Panc1 (cell line): ENCODE results near the gene MTHFD1L. TPM values are rescaled to one million over a fixed set of nuclear protein-coding genes. Genes with fewer than 3 reads are reported as not detected.

Experiments
- ATAC-seq: fragments of 200-7000 bp; cut with Tn5 transposase; 2 replicates; pipeline ENCODE4 v1.9.1; 2020; ENCODE audit warnings: mild to moderate bottlenecking, moderate library complexity
- BruUV-seq: library from RNA; stranded (reverse); fragments of 400-500 nt; replicated peaks from 2 replicates; lab custom pipeline; 2021; lab: Mats Ljungman, UMichigan
- CTCF ChIA-PET: fragments of 300-600 bp; sonication (Branson Sonifier 250); formaldehyde crosslinking; loops from one replicate; lab custom pipeline; 2022; ENCODE audit warnings: antibody characterized with exemption; lab: Charles Lee
- POLR2A ChIA-PET: fragments of 300-600 bp; sonication (Branson Sonifier 250); formaldehyde crosslinking; loops from one replicate; lab custom pipeline; 2022; ENCODE audit warnings: antibody characterized with exemption; lab: Charles Lee
- DNase-seq: peaks from one replicate; pipeline ENCODE4 v3.0.0-alpha.2; 2010; ENCODE audit warnings: low read depth, low spot score
- H3K27ac ChIP-seq: 2 replicates; pipeline ENCODE4 v1.5.1; 2011; ENCODE audit warnings: mild to moderate bottlenecking, low read length, inconsistent platforms
- H3K27me3 ChIP-seq: fragments of 200-500 bp; sonication (Bioruptor generic); 2 replicates; pipeline ENCODE4 v1.6.0; 2014; ENCODE audit warnings: low read length, inconsistent platforms; ENCODE audit not compliant: control insufficient read depth, insufficient read depth
- H3K36me3 ChIP-seq: fragments of 200-500 bp; sonication (Bioruptor generic); 2 replicates; pipeline ENCODE4 v1.5.1; 2014; ENCODE audit warnings: inconsistent platforms, mild to moderate bottlenecking, low read length, moderate library complexity; ENCODE audit not compliant: control insufficient read depth, insufficient read depth
- H3K4me1 ChIP-seq: 2 replicates; pipeline ENCODE4 v1.5.1; 2011; ENCODE audit warnings: inconsistent platforms, mild to moderate bottlenecking, low read length, moderate library complexity; ENCODE audit not compliant: control insufficient read depth, insufficient read depth
- H3K4me3 ChIP-seq, 2 experiments: 2 replicates each; pipeline ENCODE4 v1.5.1; 2011 to 2012; ENCODE audit warnings: low read depth in 2 of 2, low read length in 2 of 2, mild to moderate bottlenecking in 2 of 2, inconsistent platforms in 1 of 2, moderate library complexity in 1 of 2
- H3K9me3 ChIP-seq: fragments of 200-500 bp; sonication (Bioruptor generic); 2 replicates; pipeline ENCODE4 v1.5.1; 2014; ENCODE audit warnings: low read depth, mild to moderate bottlenecking, inconsistent platforms, low read length, moderate library complexity; ENCODE audit not compliant: control insufficient read depth, insufficient read depth
- CTCF ChIP-seq: fragments of 450-650 bp; IDR thresholded peaks from 2 replicates; pipeline ENCODE4 v1.5.1; 2017; ENCODE audit warnings: mild to moderate bottlenecking
- POLR2AphosphoS5 ChIP-seq: IDR thresholded peaks from 2 replicates; pipeline ENCODE4 v1.6.1; 2012; ENCODE audit warnings: mild to moderate bottlenecking, low read depth, low read length, moderate library complexity
- REST ChIP-seq, 2 experiments: IDR thresholded peaks; 2 replicates each; pipeline ENCODE4 v1.6.1; 2011 to 2012; ENCODE audit warnings: low read depth in 2 of 2, control low read depth in 1 of 2, low read length in 1 of 2, mild to moderate bottlenecking in 1 of 2, moderate library complexity in 1 of 2; ENCODE audit not compliant: insufficient read depth in 1 of 2
- SIN3A ChIP-seq: IDR thresholded peaks from 2 replicates; pipeline ENCODE4 v1.6.1; 2012; ENCODE audit warnings: low read depth, mild to moderate bottlenecking, low read length, moderate library complexity, borderline replicate concordance; ENCODE audit not compliant: insufficient read depth
- TCF7L2 ChIP-seq: IDR thresholded peaks from 2 replicates; pipeline ENCODE4 v1.6.1; 2011; ENCODE audit warnings: mild to moderate bottlenecking, low read depth, low read length, inconsistent platforms
- in situ Hi-C: cut with HindIII; loops from 2 replicates; pipeline ENCODE4 v1.10.0; 2016; ENCODE audit warnings: low sequenced_read_pairs, low pct_unique_long_range_greater_than_20kb
- intact Hi-C: fragments of 100-400 bp; cut with micrococcal nuclease; formaldehyde crosslinking; loops from one replicate; pipeline ENCODE4 v1.10.0; 2022; ENCODE audit not compliant: unreplicated experiment
- total RNA-seq: library from RNA; stranded (reverse); gene quantifications from one replicate; pipeline ENCODE4 v1.2.1, GENCODE V29; 2021; ENCODE audit not compliant: unreplicated experiment

Gene MTHFD1L
- total RNA-seq, 1 experiment from 2014 or later, result 76.2 TPM

GRCh38 chr6:150925590-150925928 is 60.1 kb downstream of the MTHFD1L start:
- no peak for DNase-seq
- intact Hi-C loops, result no loop called here
- Histone ChIP-seq H3K27ac (no peak overlapping the region), H3K36me3 (peaks cover 20% of the 10 kb centered on the region), H3K9me3 (no peaks in the 10 kb centered on the region), H3K4me3 (no peak overlapping the region), H3K4me1 (no peaks in the 10 kb centered on the region), H3K27me3 (no peaks in the 10 kb centered on the region)
- no peak for ATAC-seq
- POLR2A ChIA-PET, result no interaction called here
- in situ Hi-C loops, result no loop called here
- no TSS peak for BruUV-seq
- TF ChIP-seq CTCF (no peak), TCF7L2 (no peak), POLR2AphosphoS5 (no peak), SIN3A (no peak), REST (IDR thresholded peaks at IDR 0.05; ENCODE audit: insufficient read depth in 1 of 2, low read depth in 2 of 2, low read length in 1 of 2) (no peak)
- CTCF ChIA-PET, result no interaction called here

- Histone ChIP-seq H3K4me3 (no peak overlapping the region), H3K36me3 (peaks cover 23% of the 10 kb centered on the region), H3K4me1 (no peaks in the 10 kb centered on the region), H3K9me3 (no peaks in the 10 kb centered on the region), H3K27ac (no peak overlapping the region), H3K27me3 (no peaks in the 10 kb centered on the region)
- ATAC-seq, result no peak
- no TSS peak for BruUV-seq
- CTCF ChIA-PET, result no interaction called here
- TF ChIP-seq REST (IDR thresholded peaks at IDR 0.05; ENCODE audit: insufficient read depth in 1 of 2, low read depth in 2 of 2, low read length in 1 of 2) (no peak), TCF7L2 (no peak), SIN3A (no peak)
- no peak for DNase-seq
- in situ Hi-C loops (no loop called here), intact Hi-C loops (no loop called here)
- POLR2A ChIA-PET, result no interaction called here
These were observed 60.5 kb downstream of the MTHFD1L start for GRCh38 chr6:150925976-150926375.
